GM12875 (cell line): Measurements from ENCODE around the gene DYRK1A.

Source experiments
- H3K4me3 ChIP-seq: one replicate; pipeline ENCODE4 v1.5.1; 2011; ENCODE audit warnings: low read depth, low read length, control low read depth
- CTCF ChIP-seq: IDR thresholded peaks from 2 replicates; pipeline ENCODE4 v1.5.1; 2011; ENCODE audit warnings: low read depth, mild to moderate bottlenecking, control low read depth, inconsistent platforms, low read length, moderate library complexity, borderline replicate concordance; ENCODE audit not compliant: insufficient read depth

DYRK1A gene

GRCh38 chr21:37474342-37474741 lies 107.8 kb downstream of the DYRK1A start:
- TF ChIP-seq CTCF = no peak
- H3K4me3 ChIP-seq = no peak overlapping the region

GRCh38 chr21:37475186-37475868 lies 108.8 kb downstream of the DYRK1A start:
- no peak for TF ChIP-seq CTCF
- no peak overlapping the region for H3K4me3 ChIP-seq

GRCh38 chr21:37478794-37479193 lies 112.2 kb downstream of the DYRK1A start:
- TF ChIP-seq CTCF = no peak
- no peak overlapping the region for H3K4me3 ChIP-seq

GRCh38 chr21:37483776-37484175 lies 117.2 kb downstream of the DYRK1A start:
- no peak for TF ChIP-seq CTCF
- H3K4me3 ChIP-seq = no peak overlapping the region

GRCh38 chr21:37484535-37485474 lies 118.2 kb downstream of the DYRK1A start:
- no peak overlapping the region for H3K4me3 ChIP-seq
- TF ChIP-seq CTCF = no peak

- no peak for TF ChIP-seq CTCF
- H3K4me3 ChIP-seq = no peak overlapping the region
Measured at GRCh38 chr21:37489553-37489952, 123.0 kb downstream of the DYRK1A start.
